SK-N-SH treated with all-trans-retinoic acid at 6 μM for 48 hours (cell line): ENCODE data around the gene LRP5.

Source experiments
- ATAC-seq: fragments of 200-7000 bp; cut with Tn5 transposase; 3 replicates; pipeline ENCODE4 v1.9.1; 2020; ENCODE audit warnings: mild to moderate bottlenecking, moderate library complexity
- CREB5 ChIP-seq: fragments of 250-450 bp; sonication (Bioruptor Pico); IDR thresholded peaks from 2 replicates; pipeline ENCODE4 v1.5.1; 2020; ENCODE audit warnings: low read depth, mild to moderate bottlenecking, moderate library complexity
- CSRNP3 ChIP-seq: fragments of 250-450 bp; sonication (Bioruptor Pico); IDR thresholded peaks from 2 replicates; pipeline ENCODE4 v1.5.1; 2021; ENCODE audit warnings: mild to moderate bottlenecking, moderate library complexity
- GLIS3 ChIP-seq: fragments of 250-450 bp; sonication (Bioruptor Pico); IDR thresholded peaks from 2 replicates; pipeline ENCODE4 v1.5.0; 2020; ENCODE audit warnings: mild to moderate bottlenecking, moderate library complexity
- ISL1 ChIP-seq: fragments of 250-450 bp; sonication (Bioruptor Pico); IDR thresholded peaks from 2 replicates; pipeline ENCODE4 v2.1.2; 2022; ENCODE audit warnings: mild to moderate bottlenecking, moderate library complexity
- OSR1 ChIP-seq: fragments of 250-450 bp; sonication (Bioruptor Pico); IDR thresholded peaks from 2 replicates; pipeline ENCODE4 v1.8.0; 2022; ENCODE audit warnings: moderate library complexity, mild to moderate bottlenecking, inconsistent platforms
- PPARA ChIP-seq: fragments of 250-450 bp; sonication (Bioruptor Pico); IDR thresholded peaks from 2 replicates; pipeline ENCODE4 v1.5.0; 2020; ENCODE audit warnings: mild to moderate bottlenecking, borderline replicate concordance
- RARB ChIP-seq: fragments of 250-450 bp; sonication (Bioruptor Pico); IDR thresholded peaks from 2 replicates; pipeline ENCODE4 v1.8.0; 2021; ENCODE audit warnings: mild to moderate bottlenecking, moderate library complexity
- SNAI2 ChIP-seq: fragments of 250-450 bp; sonication (Bioruptor Pico); IDR thresholded peaks from 2 replicates; pipeline ENCODE4 v1.5.0; 2020; ENCODE audit warnings: mild to moderate bottlenecking, moderate library complexity
- TCF4 ChIP-seq: fragments of 250-450 bp; sonication (Bioruptor Pico); IDR thresholded peaks from 2 replicates; pipeline ENCODE4 v1.8.0; 2021; ENCODE audit warnings: mild to moderate bottlenecking, moderate library complexity, borderline replicate concordance
- TOX ChIP-seq: fragments of 250-450 bp; sonication (Bioruptor Pico); IDR thresholded peaks from 2 replicates; pipeline ENCODE4 v1.8.0; 2021; ENCODE audit warnings: mild to moderate bottlenecking, moderate library complexity, borderline replicate concordance
- TSHZ2 ChIP-seq: fragments of 250-450 bp; sonication (Bioruptor Pico); IDR thresholded peaks from 2 replicates; pipeline ENCODE4 v1.5.0; 2020; ENCODE audit warnings: mild to moderate bottlenecking, moderate library complexity
- ZC3H10 ChIP-seq: fragments of 250-450 bp; sonication (Bioruptor Pico); IDR thresholded peaks from 2 replicates; pipeline ENCODE4 v1.5.1; 2021; ENCODE audit warnings: mild to moderate bottlenecking, moderate library complexity
- ZFP3 ChIP-seq: fragments of 250-450 bp; sonication (Bioruptor Pico); IDR thresholded peaks from 2 replicates; pipeline ENCODE4 v1.5.0; 2020; ENCODE audit warnings: mild to moderate bottlenecking, moderate library complexity
- ZFP30 ChIP-seq: fragments of 450-650 bp; formaldehyde crosslinking; IDR thresholded peaks from 2 replicates; pipeline ENCODE4 v1.5.0; 2022; ENCODE audit warnings: mild to moderate bottlenecking, moderate library complexity
- ZNF565 ChIP-seq: fragments of 450-650 bp; formaldehyde crosslinking; conservative IDR thresholded peaks from 2 replicates; pipeline ENCODE4 v1.5.0; 2020; ENCODE audit warnings: low read depth, mild to moderate bottlenecking, moderate library complexity
- ZNF70 ChIP-seq: fragments of 450-650 bp; formaldehyde crosslinking; IDR thresholded peaks from 2 replicates; pipeline ENCODE4 v1.5.0; 2020; ENCODE audit warnings: mild to moderate bottlenecking, moderate library complexity
- ZNF8 ChIP-seq: fragments of 450-650 bp; formaldehyde crosslinking; IDR thresholded peaks from 2 replicates; pipeline ENCODE4 v1.5.0; 2020; ENCODE audit warnings: mild to moderate bottlenecking, moderate library complexity

LRP5 gene

DNA sequence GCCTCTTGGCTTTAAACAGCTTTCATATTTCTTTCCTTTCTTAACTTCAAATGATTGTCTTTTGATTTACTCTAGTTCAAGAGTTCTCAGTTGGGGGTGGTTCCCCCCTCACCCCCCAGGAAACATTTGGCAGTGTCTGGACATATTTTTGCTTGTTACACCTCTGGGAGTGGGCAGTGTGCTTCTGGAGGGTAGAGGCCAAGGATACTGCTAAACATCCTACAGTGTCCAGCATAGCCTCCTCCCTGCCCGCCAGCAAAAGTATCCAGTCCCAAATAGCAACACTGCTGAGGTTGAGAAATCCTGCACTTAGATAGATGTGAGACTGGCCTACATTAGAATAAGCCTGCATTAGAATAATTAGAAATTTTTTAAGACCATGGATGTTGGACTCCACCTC, 151.3 kb downstream of the LRP5 start (continued):
- no peak for TF ChIP-seq TOX
- TF ChIP-seq ZC3H10 (CRISPR knock-in tag), result no peak
- TF ChIP-seq ZNF70 (CRISPR knock-in tag), result no peak
- TF ChIP-seq OSR1 (CRISPR knock-in tag), result no peak
- no peak for TF ChIP-seq RARB (CRISPR knock-in tag)
- TF ChIP-seq GLIS3 (CRISPR knock-in tag), result no peak
- TF ChIP-seq ZNF565, result no peak
- TF ChIP-seq PPARA (CRISPR knock-in tag), result no peak
- TF ChIP-seq ZNF8 (CRISPR knock-in tag), result no peak

- no peak for TF ChIP-seq TOX
- TF ChIP-seq CSRNP3 (CRISPR knock-in tag), result no peak
- no peak for TF ChIP-seq ZNF8 (CRISPR knock-in tag)
- TF ChIP-seq ZNF70 (CRISPR knock-in tag), result no peak
- no peak for TF ChIP-seq ZFP30 (CRISPR knock-in tag)
- no peak for TF ChIP-seq ZC3H10 (CRISPR knock-in tag)
- no peak for TF ChIP-seq CREB5 (CRISPR knock-in tag)
- no peak for TF ChIP-seq RARB (CRISPR knock-in tag)
- no peak for TF ChIP-seq ISL1 (CRISPR knock-in tag)
- TF ChIP-seq TSHZ2 (CRISPR knock-in tag), result no peak
- ATAC-seq, result no peak
Observed at GRCh38 chr11:68467201-68467834, 154.9 kb downstream of the LRP5 start.

- ATAC-seq, result no peak
Observed at GRCh38 chr11:68468217-68468828, 155.9 kb downstream of the LRP5 start.

More at GRCh38 chr11:68468217-68468828, 155.9 kb downstream of the LRP5 start:
- no peak for TF ChIP-seq PPARA (CRISPR knock-in tag)
- no peak for TF ChIP-seq CREB5 (CRISPR knock-in tag)
- TF ChIP-seq TCF4 (CRISPR knock-in tag), result no peak
- no peak for TF ChIP-seq SNAI2 (CRISPR knock-in tag)
- TF ChIP-seq OSR1 (CRISPR knock-in tag), result no peak
- TF ChIP-seq ZFP3, result no peak
- TF ChIP-seq TOX, result no peak
- no peak for TF ChIP-seq ZC3H10 (CRISPR knock-in tag)
- TF ChIP-seq ZNF565, result no peak
- TF ChIP-seq ZNF70 (CRISPR knock-in tag), result no peak
- TF ChIP-seq TSHZ2 (CRISPR knock-in tag), result no peak
- TF ChIP-seq ZFP30 (CRISPR knock-in tag), result no peak
- no peak for TF ChIP-seq GLIS3 (CRISPR knock-in tag)
- TF ChIP-seq ISL1 (CRISPR knock-in tag), result no peak
